NOMO-1 treated with DMSO at 0.1 percent for 48 hours (cell line): Measurements from ENCODE around the gene KRT74.

ENCODE experiments used
- DNase-seq: peaks from one replicate; lab custom pipeline; 2025; ENCODE audit not compliant: unreplicated experiment; lab: John Stamatoyannopoulos, UW

KRT74 gene

GRCh38 chr12:52522346-52523011 lies 51.2 kb downstream of the KRT74 start:
- DNase-seq = no peak

GRCh38 chr12:52521568-52522266 lies 51.9 kb downstream of the KRT74 start:
- DNase-seq = no peak

- DNase-seq = no peak
Measured at GRCh38 chr12:52521175-52521567, 52.5 kb downstream of the KRT74 start.

- no peak for DNase-seq
Measured at GRCh38 chr12:52519826-52520662, 53.6 kb downstream of the KRT74 start, which contains the start of gene KRT5. Gene KRT5 (minus strand): TSS chr12:52520394. CDS start chr12:52520296, 98 bp downstream.

- DNase-seq = no peak
Measured at GRCh38 chr12:52519387-52519703, 54.3 kb downstream of the KRT74 start.

- no peak for DNase-seq
Measured at GRCh38 chr12:52518574-52519386, 54.9 kb downstream of the KRT74 start.

GRCh38 chr12:52517888-52518287 lies 55.8 kb downstream of the KRT74 start:
- no peak for DNase-seq

- DNase-seq = no peak
Measured at GRCh38 chr12:52517005-52517835, 56.4 kb downstream of the KRT74 start.

GRCh38 chr12:52515927-52516831 lies 57.5 kb downstream of the KRT74 start:
- no peak for DNase-seq
